ENCODE results near the gene ZDBF2. TPM values are rescaled to one million over a fixed set of nuclear protein-coding genes. Genes with fewer than 3 reads are reported as not detected.

ZDBF2 gene
- total RNA-seq, 1 experiment from 2014 or later = 31.8 TPM

GRCh38 chr2:206324869-206325268, 50.4 kb downstream of the ZDBF2 start:
- H3K27me3 Mint-ChIP-seq (ENCODE audit: low read depth) = peaks cover 27% of the 10 kb centered on the region
- Histone ChIP-seq H3K27me3 (ENCODE audit: insufficient read depth, low read length) (no peaks in the 10 kb centered on the region), H3K79me1 (ENCODE audit: insufficient read depth, low read depth, low read length, poor library complexity, severe bottlenecking) (no peaks in the 10 kb centered on the region), H3K23ac (ENCODE audit: insufficient read length, low read depth, low read length) (no peak overlapping the region), H3K23me2 (ENCODE audit: insufficient read length, low read depth, low read length, poor library complexity, severe bottlenecking) (no peaks in the 10 kb centered on the region), H2BK15ac (ENCODE audit: low read depth, low read length) (no peak overlapping the region), H2BK12ac (ENCODE audit: insufficient read length, low read depth, low read length) (no peak overlapping the region), H3K4ac (ENCODE audit: low read depth, low read length) (no peak overlapping the region), H3K79me2 (ENCODE audit: insufficient read depth, low read length) (no peaks in the 10 kb centered on the region), H4K5ac (ENCODE audit: insufficient read length, low read depth, low read length) (no peak overlapping the region), H2BK120ac (ENCODE audit: low read depth, low read length, poor library complexity, severe bottlenecking) (no peak overlapping the region), H3K14ac (ENCODE audit: insufficient read depth, low read length) (no peak overlapping the region), H3K56ac (ENCODE audit: insufficient read length, low read depth, low read length) (no peak overlapping the region), H4K8ac (replicated peaks; ENCODE audit: insufficient read length, low read depth, low read length) (no peak overlapping the region), H2AK5ac (ENCODE audit: insufficient read length, low read length) (no peak overlapping the region), H2AFZ (ENCODE audit: low read length) (no peak overlapping the region), H3K18ac (ENCODE audit: insufficient read length, low read depth, low read length) (no peak overlapping the region), H3K4me1 (ENCODE audit: insufficient read depth, low read length) (peaks cover 7% of the 10 kb centered on the region; the same call in 1 of the 2 replicates), H3T11ph (ENCODE audit: low read length) (no peak overlapping the region), H2BK20ac (ENCODE audit: low read depth, low read length, poor library complexity, severe bottlenecking) (no peak overlapping the region), H3K4me2 (ENCODE audit: insufficient read depth, insufficient read length, low read length) (no peak overlapping the region), H4K91ac (ENCODE audit: insufficient read length, low read depth, low read length) (no peak overlapping the region), H2BK5ac (ENCODE audit: insufficient read length, low read length) (no peak overlapping the region), H4K20me1 (ENCODE audit: control insufficient read depth, insufficient read depth, insufficient read length) (no peaks in the 10 kb centered on the region), H3K9ac (ENCODE audit: extremely low read depth, insufficient read length, low read length) (no peak overlapping the region), H3K9me3 (ENCODE audit: control insufficient read depth, low read depth, low read length) (no peaks in the 10 kb centered on the region), H3K27ac (ENCODE audit: insufficient read length, low read depth, low read length) (no peak overlapping the region)
- H3K4me1 Mint-ChIP-seq = peaks cover 20 to 24% of the 10 kb centered on the region in 2 experiments
- no peak for TF ChIP-seq CTCF (conservative IDR thresholded peaks at IDR 0.05)
- no peak overlapping the region for H3K27ac Mint-ChIP-seq
- DNase-seq = no peak
- no peak overlapping the region for H3K4me3 Mint-ChIP-seq
- no peaks in the 10 kb centered on the region for H3K36me3 Mint-ChIP-seq (ENCODE audit: insufficient read depth in 1 of 3, low read depth in 3 of 3)
- H3K9me3 Mint-ChIP-seq = no peaks in the 10 kb centered on the region; a peak in 1 of 5 replicates
- WGBS (ENCODE audit: extremely low coverage, insufficient read length, low lambda C conversion rate) = no CpG with 5 or more reads among the region's 6 CpGs

All from H9 (cell line).